Measurements from ENCODE around the gene KRTAP10-9.
"Not testable (repeated sequence)": the region's sequence is repeated elsewhere in the genome, so short reads cannot be mapped to it uniquely, and the experiment has no call there.

Gene KRTAP10-9

DNA sequence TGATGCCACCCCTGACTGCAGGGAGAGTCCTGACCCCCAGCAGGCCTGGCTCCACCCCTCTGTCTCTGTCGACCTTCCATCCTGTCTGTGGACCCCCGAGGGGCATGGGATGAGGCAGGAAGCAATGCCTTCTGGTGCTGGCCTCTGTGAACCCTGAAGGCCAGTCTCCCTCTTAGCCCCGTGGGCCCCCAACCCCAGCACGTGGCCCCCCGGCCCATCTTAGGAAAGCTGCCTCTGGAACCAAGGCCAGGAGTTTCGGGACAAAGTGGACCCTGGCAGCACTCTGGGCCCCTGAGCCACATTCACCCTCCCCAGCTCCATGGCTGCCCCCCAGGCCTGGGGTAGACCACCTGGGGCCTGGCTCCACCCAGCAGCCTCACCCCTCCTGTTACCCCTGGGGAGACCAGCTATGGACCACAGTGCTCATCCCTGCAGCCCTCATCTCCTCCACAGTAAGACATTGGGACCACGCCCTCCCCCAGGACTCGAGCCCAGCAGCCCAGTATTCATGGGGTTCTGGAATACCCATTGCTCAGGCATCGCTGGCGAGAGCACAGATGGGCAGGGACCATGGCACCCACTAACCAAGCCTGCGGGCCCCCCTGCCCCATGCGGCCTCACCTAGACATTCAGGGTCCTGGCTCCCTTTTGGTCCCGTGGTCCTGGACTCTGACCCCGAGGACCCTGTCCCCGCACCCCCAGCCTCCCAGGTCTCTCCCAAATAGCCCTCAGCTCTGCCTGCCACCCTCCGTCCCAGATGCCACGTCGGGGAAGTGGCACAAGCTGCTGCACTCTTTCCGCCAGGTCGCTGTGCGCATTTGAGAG is 11.8 kb downstream of the KRTAP10-9 start:
- not testable (repeated sequence) for DNase-seq

DNA sequence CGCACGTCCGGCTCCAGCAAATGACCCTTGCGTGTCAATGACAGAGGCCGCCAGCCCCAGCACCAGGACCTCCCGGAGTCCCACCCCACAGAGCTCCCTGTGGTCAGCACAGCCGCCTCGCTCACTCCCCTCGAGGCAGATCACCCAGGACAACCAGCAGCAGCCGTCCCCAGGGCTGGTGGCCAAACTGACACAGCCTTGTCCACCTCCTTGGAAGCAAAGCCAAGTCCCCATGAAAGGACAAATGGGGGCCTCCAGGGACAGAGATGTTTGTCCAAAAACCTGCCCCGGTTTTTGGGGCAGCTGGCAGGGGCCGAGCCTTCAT is 12.4 kb downstream of the KRTAP10-9 start:
- no peak for DNase-seq

DNA sequence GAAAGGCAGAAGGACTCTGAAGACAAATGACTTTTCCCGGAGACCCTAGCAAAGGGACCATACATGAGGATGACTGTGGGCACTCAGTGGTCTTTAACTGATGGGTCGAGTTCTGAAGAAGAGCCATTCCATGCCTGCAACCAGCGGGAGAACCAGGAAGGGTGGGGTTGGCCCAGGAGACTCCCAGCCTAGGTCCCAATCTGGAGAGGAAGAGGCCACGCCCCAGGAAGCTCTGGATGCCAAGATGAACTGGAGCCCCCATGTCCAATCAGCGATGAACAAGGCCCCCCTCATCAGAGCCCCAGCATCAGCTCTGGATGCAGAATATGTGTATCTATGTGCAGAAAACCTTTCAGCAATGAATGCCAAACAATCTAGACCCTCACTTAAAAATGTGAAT is 13.9 kb downstream of the KRTAP10-9 start:
- DNase-seq = no peak

DNA sequence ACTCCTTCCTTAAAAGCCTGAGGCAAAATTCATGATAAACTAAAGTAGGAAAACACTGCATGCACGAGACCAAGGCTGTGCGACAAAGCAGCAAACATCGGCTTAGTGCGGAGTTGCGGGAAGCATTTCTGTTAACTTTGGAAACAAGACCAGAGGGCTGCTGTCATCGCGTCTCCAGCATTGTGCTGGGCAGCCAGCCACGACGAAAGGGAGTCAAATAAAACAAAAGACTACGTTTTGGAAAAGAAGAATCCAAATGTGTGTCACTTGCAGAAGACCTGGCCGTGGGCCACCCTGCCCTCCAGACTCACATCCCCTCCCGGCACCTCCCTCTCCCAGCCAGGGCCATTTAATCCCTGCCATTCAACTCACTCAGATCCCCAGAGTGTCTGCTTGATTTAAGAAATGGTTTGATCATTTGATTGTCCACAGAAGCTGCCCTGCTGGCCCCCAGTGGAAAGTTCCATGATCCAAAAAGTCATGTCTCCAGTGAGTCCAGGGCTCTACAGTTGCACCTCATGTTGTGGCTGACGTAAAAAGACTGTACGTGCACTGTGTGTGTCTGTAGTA is 16.9 kb downstream of the KRTAP10-9 start:
- no peak for DNase-seq

DNA sequence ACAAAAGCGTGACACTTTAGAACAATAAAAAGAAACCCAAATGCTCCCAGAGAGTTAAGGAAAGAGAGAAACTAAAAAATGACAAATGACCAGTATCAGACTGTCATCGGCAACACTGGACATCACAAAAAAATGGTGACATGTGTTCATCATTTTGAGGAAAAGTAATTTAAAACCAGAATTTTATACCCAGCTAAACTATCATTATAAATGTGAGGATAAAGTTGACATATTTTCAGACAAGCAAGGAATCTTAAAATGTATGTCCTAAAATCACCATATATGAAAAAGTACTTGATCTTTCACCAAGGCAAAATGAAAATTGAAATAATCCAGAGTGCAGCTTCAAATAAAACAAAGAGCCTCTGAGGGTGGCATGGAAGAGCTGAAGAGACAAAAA is 18.0 kb downstream of the KRTAP10-9 start:
- DNase-seq = no peak

DNA sequence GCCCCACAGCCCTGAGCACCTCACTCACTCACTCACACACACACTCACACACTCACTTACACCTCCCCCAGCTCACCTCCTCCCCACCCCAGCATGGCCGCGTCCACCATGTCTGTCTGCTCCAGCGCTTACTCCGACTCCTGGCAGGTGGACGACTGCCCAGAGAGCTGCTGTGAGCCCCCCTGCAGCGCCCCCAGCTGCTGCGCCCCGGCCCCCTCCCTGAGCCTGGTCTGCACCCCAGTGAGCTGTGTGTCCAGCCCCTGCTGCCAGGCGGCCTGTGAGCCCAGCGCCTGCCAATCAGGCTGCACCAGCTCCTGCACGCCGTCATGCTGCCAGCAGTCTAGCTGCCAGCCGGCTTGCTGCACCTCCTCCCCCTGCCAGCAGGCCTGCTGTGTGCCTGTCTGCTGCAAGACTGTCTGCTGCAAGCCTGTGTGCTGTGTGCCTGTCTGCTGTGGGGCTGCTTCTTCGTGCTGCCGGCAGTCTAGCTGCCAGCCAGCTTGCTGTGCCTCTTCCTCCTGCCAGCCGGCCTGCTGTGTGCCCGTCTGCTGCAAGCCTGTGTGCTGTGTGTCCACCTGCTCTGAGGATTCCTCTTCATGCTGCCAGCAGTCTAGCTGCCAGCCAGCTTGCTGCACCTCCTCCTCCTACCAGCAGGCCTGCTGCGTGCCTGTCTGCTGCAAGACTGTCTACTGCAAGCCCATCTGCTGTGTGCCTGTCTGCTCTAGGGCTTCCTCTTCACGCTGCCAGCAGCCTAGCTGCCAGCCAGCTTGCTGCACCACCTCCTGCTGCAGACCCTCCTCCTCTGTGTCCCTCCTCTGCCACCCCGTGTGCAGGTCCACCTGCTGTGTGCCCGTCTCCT is 19.7 kb downstream of the KRTAP10-9 start, which contains the start of gene KRTAP10-11:
TSS of gene KRTAP10-11 (plus strand) at position 49 of the 856 bp plus-strand sequence. CDS start at position 94, 45 bp downstream.
- not testable (repeated sequence) for DNase-seq

DNA sequence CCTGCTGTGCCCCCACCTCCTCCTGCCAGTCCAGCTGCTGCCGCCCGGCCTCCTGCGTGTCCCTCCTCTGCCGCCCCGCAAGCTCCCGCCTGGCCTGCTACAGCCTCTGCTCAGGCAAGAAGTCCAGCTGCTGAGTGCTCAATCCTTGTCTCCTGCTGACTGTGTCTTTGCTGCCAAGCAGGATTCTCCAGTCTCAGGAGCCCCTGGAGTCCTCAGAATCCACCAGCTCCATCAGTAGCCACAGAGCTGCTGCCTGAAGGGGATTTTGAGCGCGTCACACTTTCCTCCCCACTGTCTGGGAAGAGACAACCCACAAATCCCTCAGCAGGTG is 20.3 kb downstream of the KRTAP10-9 start:
- no peak for DNase-seq

DNA sequence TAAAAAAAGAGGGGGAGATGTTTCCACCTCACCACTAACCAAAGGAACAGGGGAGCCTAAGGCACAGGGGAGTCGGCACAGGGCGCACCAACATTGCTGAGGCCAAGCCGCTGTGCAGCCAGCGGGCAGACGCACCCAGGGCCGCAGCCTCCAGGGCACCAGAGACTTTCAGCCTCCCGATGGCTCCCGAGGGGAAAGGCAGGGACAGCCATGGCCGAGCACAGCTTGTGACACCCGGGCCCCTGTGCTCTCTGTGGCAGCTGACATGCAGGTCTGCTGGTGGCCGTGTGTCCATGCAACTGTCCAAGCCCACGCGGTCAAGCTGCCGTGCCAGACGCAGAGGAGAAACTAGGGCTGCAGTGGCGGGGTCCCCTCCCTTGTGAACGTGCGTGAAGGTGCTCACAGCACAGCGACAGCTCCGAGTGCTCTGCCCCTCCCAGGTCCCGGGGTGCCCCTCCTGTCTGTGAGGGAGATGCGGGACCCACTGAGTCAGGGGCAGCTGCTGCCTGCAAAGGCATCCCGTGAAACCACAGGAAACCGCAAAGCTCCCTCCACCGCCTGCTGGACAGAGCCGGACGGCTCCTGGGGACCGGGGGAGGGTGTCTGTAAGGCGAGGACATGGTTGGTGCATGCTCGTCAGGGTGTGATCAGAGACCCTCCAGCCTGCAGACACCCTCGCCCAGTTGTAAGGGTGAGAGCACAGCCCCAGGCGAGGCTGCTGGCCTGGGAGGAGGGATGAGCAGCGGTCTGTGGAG is 21.8 kb downstream of the KRTAP10-9 start:
- no peak for DNase-seq

DNA sequence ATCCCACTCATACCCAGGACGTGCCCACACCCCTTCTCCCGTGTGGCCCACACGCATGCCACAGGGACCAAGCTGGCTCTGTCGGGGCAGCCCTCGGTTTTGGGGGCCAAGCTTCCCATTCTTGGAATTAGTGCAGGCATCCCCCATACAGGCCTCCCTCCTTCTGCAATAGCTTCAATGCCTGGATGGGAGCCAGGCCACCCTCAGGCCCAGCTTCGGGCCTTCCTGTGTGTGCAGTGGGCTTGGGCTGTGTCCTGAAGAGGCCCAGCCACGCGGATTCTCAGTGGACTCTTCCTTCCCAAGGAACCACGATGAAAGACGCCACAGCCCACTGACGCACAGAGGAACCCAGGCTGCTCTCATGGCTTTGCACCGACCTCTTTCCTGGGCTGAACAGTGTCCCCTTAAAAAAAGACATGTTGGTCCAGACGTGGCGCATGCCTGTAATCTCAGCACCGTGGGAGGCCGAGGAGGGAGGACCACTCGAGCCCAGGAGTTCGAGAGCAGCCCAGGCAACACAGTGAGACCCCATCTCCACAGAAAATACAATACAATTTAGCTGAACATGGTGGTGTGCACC is 22.7 kb downstream of the KRTAP10-9 start:
- DNase-seq = no peak

DNA sequence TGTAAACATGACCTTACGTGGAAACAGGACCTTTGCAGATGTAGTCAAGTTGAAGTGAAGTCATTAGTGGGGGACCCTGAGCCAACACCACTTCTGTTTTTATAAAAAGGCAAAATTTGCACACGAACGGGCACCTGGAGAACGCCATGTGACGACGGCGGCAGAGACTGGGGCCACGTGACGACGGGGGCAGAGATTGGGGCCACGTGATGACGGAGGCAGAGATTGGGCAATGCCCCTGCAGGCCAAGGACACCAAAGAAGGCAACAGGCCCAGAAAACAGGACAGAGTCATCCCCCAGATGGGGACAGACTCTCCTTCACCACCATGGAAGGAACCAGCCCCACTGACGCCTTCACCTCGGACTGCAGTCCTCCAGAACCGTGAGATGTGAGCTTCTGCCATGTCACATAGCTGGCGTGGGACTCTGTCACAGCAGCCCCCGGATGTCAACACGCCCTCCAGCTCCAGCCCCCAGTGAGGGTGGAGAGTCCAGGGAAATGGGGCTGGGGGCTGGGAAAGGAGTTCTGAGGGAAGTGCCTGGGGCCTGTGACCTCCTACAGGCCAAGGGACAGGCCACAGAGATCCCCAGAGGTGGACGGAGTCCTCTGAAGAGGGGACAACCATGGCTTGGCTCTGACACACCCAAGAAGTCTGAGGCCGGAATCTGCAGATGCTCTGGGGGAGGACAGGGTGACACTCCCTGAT is 23.5 kb downstream of the KRTAP10-9 start:
- no peak for DNase-seq

DNA sequence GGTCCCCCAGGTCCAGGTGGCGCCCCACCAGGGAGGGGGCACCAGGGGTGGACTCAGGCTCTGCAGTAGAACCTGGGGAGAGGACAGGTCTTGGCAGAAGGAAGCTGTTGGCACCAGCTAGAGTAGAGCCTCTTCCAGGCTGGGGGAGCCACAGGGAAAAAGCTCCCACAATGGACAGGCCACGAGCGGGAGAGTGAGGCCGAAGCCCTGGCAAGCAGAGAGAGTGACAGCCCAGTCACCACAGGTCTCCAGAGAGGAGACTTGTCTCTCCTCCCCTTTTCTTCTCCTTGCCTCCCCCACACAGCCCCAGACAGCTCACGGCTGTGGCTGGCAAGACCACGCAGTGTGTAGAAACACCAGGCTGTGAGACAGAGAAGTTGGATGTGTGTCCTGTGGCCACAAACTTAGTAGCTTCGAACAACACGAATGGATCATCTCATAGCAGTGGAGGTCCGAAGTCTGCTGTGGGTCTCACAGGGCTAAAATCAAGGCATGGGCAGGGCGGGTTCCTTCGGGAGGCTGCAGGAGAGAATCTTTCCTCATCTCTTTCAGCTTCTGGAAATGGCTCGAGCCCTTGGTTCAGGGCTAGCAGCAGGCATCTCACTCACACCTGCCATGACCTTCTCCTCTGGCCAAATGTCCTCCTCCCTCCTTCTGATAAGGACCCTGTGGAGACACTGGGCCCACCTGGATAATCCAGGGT is 24.2 kb downstream of the KRTAP10-9 start:
- no peak for DNase-seq

DNA sequence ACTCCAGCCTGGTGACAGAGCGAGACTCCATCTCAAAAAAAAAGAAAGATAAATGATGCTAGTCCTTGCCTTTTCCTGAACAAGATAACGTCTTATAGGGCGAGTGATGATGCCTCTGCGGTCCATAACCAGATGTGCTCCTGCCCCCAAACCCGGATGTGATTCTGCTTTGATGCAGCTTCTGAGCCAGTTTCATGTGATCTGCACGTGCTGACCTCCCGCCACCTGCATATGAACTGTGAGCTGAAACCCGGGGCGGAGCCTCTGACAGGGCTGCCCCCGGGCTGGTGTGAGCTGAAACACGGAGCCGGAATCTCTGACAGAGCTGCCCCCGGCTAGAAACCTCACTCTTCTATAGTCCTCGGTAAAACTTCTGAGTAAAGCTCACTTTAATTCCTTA is 26.2 kb downstream of the KRTAP10-9 start:
- no peak for DNase-seq

DNA sequence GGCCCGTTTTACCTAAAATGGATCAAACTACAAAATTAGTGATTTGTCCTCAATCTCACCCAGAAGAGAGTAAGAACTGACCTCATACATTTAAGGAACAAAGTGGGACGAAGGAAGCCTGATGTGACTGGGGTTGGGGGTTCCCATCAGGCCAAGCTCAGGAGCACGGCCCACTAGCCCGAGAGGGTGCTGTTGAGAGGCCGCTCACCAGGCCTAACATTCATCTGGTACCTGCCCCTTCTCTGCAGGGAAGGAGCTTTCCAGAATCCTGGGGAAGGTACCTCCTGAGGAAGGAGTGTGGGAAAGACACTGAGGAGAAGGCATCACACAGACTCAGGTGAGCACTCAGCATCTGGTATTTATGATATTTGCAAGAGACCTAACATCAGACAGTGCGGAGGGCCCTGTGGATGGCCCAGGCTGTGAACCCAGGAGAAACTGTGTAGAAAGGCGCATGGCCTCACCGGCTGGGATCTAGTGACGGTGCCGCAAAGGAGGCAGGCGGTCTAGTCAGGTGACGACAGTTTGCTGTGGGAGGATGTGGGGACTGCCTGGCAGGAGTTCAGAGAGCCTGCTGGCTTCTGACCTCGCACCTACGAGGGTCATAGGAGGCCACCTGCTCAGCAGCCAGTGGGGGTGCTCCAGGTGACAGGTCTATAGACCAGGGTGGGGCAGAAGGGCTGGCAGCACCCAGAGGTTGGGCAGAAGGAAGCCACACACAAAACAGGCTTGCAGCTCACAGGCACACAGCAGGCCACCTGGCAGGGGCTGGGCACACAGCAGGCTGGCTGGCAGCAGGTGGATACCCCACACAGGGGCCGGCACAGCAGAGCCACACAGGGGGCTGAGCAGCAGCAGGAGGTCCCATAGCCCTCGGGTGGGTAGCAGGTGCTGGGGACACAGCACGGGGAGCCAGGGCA is 27.0 kb downstream of the KRTAP10-9 start:
- no peak for DNase-seq

DNA sequence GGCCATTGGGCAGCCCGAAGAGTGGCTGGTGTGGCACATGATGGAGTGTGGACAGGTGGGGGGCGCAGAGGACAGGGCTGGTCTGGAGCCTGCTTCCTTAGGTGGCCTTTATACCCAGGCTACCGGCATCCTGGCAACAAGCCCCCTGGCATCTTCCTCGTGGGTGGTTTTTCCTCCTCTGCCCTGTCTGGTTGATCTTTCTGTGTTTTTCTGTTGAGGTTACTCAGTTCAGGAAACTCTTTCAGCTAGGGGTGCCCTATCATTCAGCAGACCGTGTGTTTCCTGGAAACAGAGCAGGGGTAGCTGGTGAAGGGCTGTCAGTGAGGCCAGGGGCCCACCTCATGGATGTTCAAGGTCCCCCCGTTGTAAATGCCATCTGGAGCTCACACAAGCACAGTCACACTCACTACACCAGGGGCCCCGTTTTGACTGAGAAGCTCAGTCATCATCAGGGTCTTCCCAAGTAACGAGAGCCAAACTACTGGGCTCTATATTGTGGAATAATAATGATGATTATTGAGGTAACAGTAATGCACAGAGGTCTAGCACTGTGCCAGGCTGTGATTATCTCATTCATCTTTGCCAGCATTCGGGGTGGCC is 27.8 kb downstream of the KRTAP10-9 start, which contains the start of gene KRTAP12-4:
TSS of gene KRTAP12-4 (minus strand) at position 84 of the 600 bp plus-strand sequence. CDS start at position 39, 45 bp downstream.
- no peak for DNase-seq

DNA sequence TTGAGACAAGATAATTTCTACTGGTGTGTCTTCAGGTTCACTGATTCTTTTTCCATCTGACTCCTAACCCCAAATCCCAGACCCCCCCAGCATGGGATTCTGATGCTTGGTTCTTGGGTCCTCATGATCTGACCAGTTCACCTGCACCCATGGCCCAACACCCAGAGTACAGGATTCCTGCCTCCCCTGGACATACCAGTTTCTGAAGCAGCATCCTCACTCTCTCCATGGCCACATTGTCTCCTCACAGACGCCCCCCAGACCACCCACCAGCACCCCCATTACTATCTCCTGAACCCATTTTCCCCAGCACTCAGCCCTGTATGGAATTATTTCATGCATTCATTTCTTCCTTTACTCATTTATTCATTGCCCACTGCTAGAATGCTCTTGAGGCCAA is 30.0 kb downstream of the KRTAP10-9 start:
- no peak for DNase-seq

DNA sequence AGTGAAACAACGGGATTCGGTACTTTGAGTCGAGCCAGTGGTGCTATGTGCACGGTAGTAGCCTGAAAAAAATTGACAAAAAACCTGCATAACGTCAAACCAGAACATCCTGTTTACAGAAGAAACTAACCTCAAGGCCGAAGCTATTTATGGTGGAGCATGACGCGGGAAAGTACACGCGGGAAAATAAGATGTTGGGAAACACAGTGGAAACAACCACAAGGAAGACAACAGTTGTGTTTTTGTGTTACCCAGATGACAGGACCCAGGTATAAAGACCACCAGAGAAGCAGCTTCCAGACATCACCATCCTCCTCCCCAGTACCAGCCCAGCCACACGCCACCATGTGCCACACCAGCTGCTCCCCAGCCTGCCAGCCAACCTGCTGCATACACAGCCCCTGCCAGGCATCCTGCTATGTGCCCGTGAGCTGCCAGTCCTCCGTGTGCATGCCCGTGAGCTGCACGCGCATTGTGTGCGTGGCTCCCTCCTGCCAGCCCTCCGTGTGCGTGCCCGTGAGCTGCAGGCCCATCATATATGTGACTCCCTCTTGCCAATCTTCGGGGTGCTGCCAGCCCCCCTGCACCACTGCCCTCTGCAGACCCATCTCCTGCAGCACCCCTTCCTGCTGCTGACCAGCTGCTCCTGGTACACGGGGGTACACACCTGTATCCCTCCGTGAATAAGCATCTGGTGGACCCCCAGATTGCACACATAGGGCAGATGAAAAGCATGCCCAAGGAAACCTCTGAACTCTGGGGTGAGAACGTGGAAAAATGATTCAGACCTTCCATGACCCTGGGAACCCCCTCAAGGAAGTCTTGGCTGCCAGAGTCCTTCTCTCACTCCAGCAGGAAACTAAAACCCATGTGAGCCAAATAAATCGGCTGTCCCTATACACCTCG is 31.0 kb downstream of the KRTAP10-9 start, which contains the start of gene KRTAP12-3:
TSS of gene KRTAP12-3 (plus strand) at position 298 of the 906 bp plus-strand sequence. CDS start at position 346, 48 bp downstream.
- DNase-seq = no peak

DNA sequence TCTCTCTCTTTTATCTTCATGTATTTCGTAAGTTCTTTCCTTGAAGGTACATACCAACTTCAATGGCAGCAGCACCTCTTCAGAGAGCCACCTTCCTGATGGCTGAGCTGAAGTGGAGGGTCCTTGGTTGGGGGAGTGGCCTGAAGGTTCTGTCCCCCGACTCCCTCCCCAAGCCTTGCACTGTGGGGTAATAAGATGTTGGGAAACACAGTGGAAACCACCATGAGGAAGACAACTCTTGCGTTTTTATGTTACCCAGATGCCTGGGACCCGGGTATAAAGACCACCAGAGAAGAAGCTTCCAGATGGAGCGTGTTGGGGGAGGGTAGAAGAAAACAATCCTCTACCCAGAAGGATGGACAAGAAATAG is 31.6 kb downstream of the KRTAP10-9 start:
- DNase-seq = no peak
